OCI-LY1 (cell line): ENCODE measurements around the gene PACS2.

Source experiments
- H2AFZ ChIP-seq: fragments of 200-600 bp; sonication (generic), shearing (Covaris generic); 2 replicates; pipeline ENCODE4 v1.6.0; 2014; ENCODE audit warnings: antibody characterized with exemption, mild to moderate bottlenecking, low read length
- H3F3A ChIP-seq: fragments of 200-600 bp; sonication (generic), shearing (Covaris generic); 2 replicates; pipeline ENCODE4 v1.6.0; 2014; ENCODE audit warnings: mild to moderate bottlenecking, antibody characterized with exemption, low read length, moderate library complexity; ENCODE audit not compliant: insufficient read depth
- H3K27ac ChIP-seq: fragments of 200-600 bp; sonication (generic); 2 replicates; pipeline ENCODE4 v1.5.1; 2014; ENCODE audit warnings: low read length, mixed run types, mild to moderate bottlenecking, low read depth; ENCODE audit not compliant: poor library complexity, severe bottlenecking
- H3K27me3 ChIP-seq: fragments of 200-600 bp; sonication (generic); 2 replicates; pipeline ENCODE4 v1.6.0; 2014; ENCODE audit warnings: antibody characterized with exemption, mild to moderate bottlenecking, low read length, moderate library complexity; ENCODE audit not compliant: insufficient read depth
- H3K36me3 ChIP-seq: fragments of 200-600 bp; sonication (generic); 2 replicates; pipeline ENCODE4 v1.6.1; 2014; ENCODE audit warnings: mild to moderate bottlenecking, antibody characterized with exemption, low read length, moderate library complexity, mixed read lengths; ENCODE audit not compliant: insufficient read depth
- H3K4me1 ChIP-seq: fragments of 200-600 bp; sonication (generic); 2 replicates; pipeline ENCODE4 v1.5.1; 2014; ENCODE audit warnings: mild to moderate bottlenecking, low read length, moderate library complexity; ENCODE audit not compliant: insufficient read depth, severe bottlenecking
- H3K4me2 ChIP-seq: fragments of 200-600 bp; sonication (generic), shearing (Covaris generic); 2 replicates; pipeline ENCODE4 v1.6.1; 2014; ENCODE audit warnings: low read length
- H3K4me3 ChIP-seq: fragments of 200-600 bp; sonication (generic); 2 replicates; pipeline ENCODE4 v1.5.1; 2014; ENCODE audit warnings: low read length, low read depth, mild to moderate bottlenecking, mixed read lengths; ENCODE audit not compliant: poor library complexity, severe bottlenecking
- H3K79me2 ChIP-seq: fragments of 200-600 bp; shearing (Covaris generic); 2 replicates; pipeline ENCODE4 v1.6.1; 2016; ENCODE audit warnings: mixed run types, low read length, mixed read lengths; ENCODE audit not compliant: insufficient read depth
- H3K9ac ChIP-seq: fragments of 200-600 bp; sonication (generic), shearing (Covaris generic); 2 replicates; pipeline ENCODE4 v1.6.1; 2014; ENCODE audit warnings: mild to moderate bottlenecking, low read length, mixed read lengths
- H3K9me2 ChIP-seq: fragments of 200-600 bp; sonication (generic), shearing (Covaris generic); 2 replicates; pipeline ENCODE4 v1.6.1; 2014; ENCODE audit warnings: low read depth, mild to moderate bottlenecking, low read length, mixed read lengths
- H3K9me3 ChIP-seq: fragments of 200-600 bp; shearing (Covaris generic); 2 replicates; pipeline ENCODE4 v1.6.1; 2014; ENCODE audit warnings: low read length, mixed read lengths
- H4K20me1 ChIP-seq: fragments of 200-600 bp; sonication (generic), shearing (Covaris generic); 2 replicates; pipeline ENCODE4 v1.6.0; 2016; ENCODE audit warnings: mild to moderate bottlenecking, low read length; ENCODE audit not compliant: insufficient read depth
- EZH2 ChIP-seq: fragments of 200-600 bp; sonication (generic), shearing (Covaris generic); IDR thresholded peaks from 2 replicates; pipeline ENCODE4 v1.8.0; 2017; ENCODE audit warnings: borderline replicate concordance, mixed run types, mild to moderate bottlenecking, antibody characterized with exemption, low read length, moderate library complexity, mixed read lengths
- TF ChIP-seq, protein P1 (sequence below): fragments of 200-600 bp; sonication (generic), shearing (Covaris generic); IDR thresholded peaks from 2 replicates; pipeline ENCODE4 v1.5.1; 2017; ENCODE audit warnings: mild to moderate bottlenecking, antibody characterized with exemption, low read length, moderate library complexity, mixed read lengths

Gene PACS2

DNA sequence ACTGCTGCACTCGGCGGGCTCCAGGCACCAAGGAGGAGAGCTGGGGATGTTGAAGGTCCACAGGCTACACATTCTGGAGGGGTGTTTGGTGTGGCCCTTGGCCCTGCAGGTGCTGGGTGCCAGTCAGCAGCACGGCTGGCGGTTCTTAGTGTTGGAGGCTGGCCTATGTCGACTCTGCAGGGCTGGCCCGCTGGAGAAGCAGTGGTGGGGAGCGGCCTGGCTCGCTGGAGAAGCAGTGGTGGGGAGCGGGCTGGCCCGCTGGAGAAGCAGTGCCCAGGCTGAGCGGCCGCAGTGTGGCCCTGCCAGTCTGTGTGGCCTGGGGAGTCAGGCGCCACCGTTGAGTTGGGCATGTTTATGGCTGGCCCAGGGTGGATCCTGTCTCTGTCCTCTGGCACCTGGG, 132.4 kb downstream of the PACS2 start:
- Histone ChIP-seq H3K4me1 (no peaks in the 10 kb centered on the region), H3K9ac (no peak overlapping the region), H3K4me2 (no peak overlapping the region), H3K27ac (no peak overlapping the region), H3K9me2 (no peaks in the 10 kb centered on the region), H3K9me3 (no peaks in the 10 kb centered on the region), H4K20me1 (no peaks in the 10 kb centered on the region), H3K79me2 (no peaks in the 10 kb centered on the region), H2AFZ (no peak overlapping the region), H3K27me3 (no peaks in the 10 kb centered on the region), H3F3A (no peaks in the 10 kb centered on the region), H3K36me3 (peaks cover 40% of the 10 kb centered on the region), H3K4me3 (no peak overlapping the region)
- TF ChIP-seq EZH2, result no peak
- TF ChIP-seq, protein P1, sequence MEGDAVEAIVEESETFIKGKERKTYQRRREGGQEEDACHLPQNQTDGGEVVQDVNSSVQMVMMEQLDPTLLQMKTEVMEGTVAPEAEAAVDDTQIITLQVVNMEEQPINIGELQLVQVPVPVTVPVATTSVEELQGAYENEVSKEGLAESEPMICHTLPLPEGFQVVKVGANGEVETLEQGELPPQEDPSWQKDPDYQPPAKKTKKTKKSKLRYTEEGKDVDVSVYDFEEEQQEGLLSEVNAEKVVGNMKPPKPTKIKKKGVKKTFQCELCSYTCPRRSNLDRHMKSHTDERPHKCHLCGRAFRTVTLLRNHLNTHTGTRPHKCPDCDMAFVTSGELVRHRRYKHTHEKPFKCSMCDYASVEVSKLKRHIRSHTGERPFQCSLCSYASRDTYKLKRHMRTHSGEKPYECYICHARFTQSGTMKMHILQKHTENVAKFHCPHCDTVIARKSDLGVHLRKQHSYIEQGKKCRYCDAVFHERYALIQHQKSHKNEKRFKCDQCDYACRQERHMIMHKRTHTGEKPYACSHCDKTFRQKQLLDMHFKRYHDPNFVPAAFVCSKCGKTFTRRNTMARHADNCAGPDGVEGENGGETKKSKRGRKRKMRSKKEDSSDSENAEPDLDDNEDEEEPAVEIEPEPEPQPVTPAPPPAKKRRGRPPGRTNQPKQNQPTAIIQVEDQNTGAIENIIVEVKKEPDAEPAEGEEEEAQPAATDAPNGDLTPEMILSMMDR, result no peak
